OCI-LY3 (cell line): ENCODE measurements around the gene NDST1.

Experiments
- EZH2phosphoT487 ChIP-seq: fragments of 200-600 bp; shearing (Covaris generic); IDR thresholded peaks from 2 replicates; pipeline ENCODE4 v1.6.1; 2018; ENCODE audit warnings: antibody characterized with exemption, mixed run types, low read depth
- TF ChIP-seq, protein P1 (sequence below): fragments of 200-600, 300-600 bp; sonication (generic); IDR thresholded peaks from 2 replicates; pipeline ENCODE4 v1.5.1; 2014; ENCODE audit warnings: antibody characterized with exemption, low read length, low read depth

DNA sequence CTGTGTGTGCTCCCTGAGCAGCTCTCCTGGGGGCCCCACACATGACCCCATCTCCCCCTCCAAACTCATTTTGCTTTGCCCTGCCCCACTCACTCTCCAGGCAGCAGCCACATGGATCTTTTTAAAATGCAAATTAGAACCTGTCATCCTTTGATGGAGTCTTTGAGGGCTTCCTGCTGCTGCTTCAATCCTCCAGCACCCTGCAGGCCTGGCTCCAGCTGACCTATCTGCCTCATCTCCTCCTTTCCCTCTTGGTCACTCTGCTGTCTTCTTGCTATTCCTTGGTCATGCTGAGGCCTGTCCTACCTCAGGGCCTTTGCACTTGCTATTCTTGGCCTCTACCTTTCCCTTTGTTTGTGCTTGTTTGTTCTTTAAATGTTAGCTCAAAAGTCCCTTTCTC is 17.9 kb downstream of the NDST1 start:
- TF ChIP-seq, protein P1, sequence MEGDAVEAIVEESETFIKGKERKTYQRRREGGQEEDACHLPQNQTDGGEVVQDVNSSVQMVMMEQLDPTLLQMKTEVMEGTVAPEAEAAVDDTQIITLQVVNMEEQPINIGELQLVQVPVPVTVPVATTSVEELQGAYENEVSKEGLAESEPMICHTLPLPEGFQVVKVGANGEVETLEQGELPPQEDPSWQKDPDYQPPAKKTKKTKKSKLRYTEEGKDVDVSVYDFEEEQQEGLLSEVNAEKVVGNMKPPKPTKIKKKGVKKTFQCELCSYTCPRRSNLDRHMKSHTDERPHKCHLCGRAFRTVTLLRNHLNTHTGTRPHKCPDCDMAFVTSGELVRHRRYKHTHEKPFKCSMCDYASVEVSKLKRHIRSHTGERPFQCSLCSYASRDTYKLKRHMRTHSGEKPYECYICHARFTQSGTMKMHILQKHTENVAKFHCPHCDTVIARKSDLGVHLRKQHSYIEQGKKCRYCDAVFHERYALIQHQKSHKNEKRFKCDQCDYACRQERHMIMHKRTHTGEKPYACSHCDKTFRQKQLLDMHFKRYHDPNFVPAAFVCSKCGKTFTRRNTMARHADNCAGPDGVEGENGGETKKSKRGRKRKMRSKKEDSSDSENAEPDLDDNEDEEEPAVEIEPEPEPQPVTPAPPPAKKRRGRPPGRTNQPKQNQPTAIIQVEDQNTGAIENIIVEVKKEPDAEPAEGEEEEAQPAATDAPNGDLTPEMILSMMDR: no peak
- TF ChIP-seq EZH2phosphoT487: no peak
